GM18868 (cell line): ENCODE results near the gene PDGFD.
A peak's percentile ranks its signal among the peaks of the same experiment; 100 is the strongest.
"Not testable (repeated sequence)": the region's sequence is repeated elsewhere in the genome, so short reads cannot be mapped to it uniquely, and the experiment has no call there.

Experiments used
- ATAC-seq: cut with Tn5 transposase; IDR thresholded peaks from one replicate; pipeline ENCODE4 v1.9.1; 2021; ENCODE audit warnings: mild to moderate bottlenecking, moderate library complexity; ENCODE audit not compliant: unreplicated experiment

PDGFD gene

GRCh38 chr11:104057908-104058307 is 106.0 kb downstream of the PDGFD start:
- ATAC-seq = no peak

- no peak for ATAC-seq
Measured at GRCh38 chr11:104055596-104055995, 108.4 kb downstream of the PDGFD start.

GRCh38 chr11:104054911-104055529 is 108.9 kb downstream of the PDGFD start:
- no peak for ATAC-seq

- no peak for ATAC-seq
Measured at GRCh38 chr11:104053743-104054478, 110.0 kb downstream of the PDGFD start.

- ATAC-seq = no peak
Measured at GRCh38 chr11:104051778-104052177, 112.2 kb downstream of the PDGFD start.

- no peak for ATAC-seq
Measured at GRCh38 chr11:104049116-104049515, 114.8 kb downstream of the PDGFD start.

- not testable (repeated sequence) for ATAC-seq
Measured at GRCh38 chr11:104046858-104047257, 117.1 kb downstream of the PDGFD start.

GRCh38 chr11:104046331-104046730 is 117.6 kb downstream of the PDGFD start:
- ATAC-seq = no peak

- ATAC-seq = no peak
Measured at GRCh38 chr11:104043678-104044239, 120.2 kb downstream of the PDGFD start.

- no peak for ATAC-seq
Measured at GRCh38 chr11:104043142-104043541, 120.8 kb downstream of the PDGFD start.

GRCh38 chr11:104041792-104042191 is 122.2 kb downstream of the PDGFD start:
- no peak for ATAC-seq

GRCh38 chr11:104036995-104037394 is 127.0 kb downstream of the PDGFD start:
- ATAC-seq = no peak

- no peak for ATAC-seq
Measured at GRCh38 chr11:104036588-104036987, 127.4 kb downstream of the PDGFD start, which contains the start of gene DDI1. TSS of gene DDI1 (plus strand) at chr11:104036640. CDS start at chr11:104036823, 183 bp downstream.

- ATAC-seq = no peak
Measured at GRCh38 chr11:104033561-104033960, 130.4 kb downstream of the PDGFD start.

- ATAC-seq = no peak
Measured at GRCh38 chr11:104033134-104033533, 130.8 kb downstream of the PDGFD start.

GRCh38 chr11:104028476-104029263 is 135.3 kb downstream of the PDGFD start:
- ATAC-seq = no peak

GRCh38 chr11:104024572-104024971 is 139.4 kb downstream of the PDGFD start:
- ATAC-seq = no peak

- ATAC-seq = peak; percentile 73
Measured at GRCh38 chr11:104015649-104016415, 148.1 kb downstream of the PDGFD start.

- ATAC-seq = no peak
Measured at GRCh38 chr11:104011044-104011443, 152.9 kb downstream of the PDGFD start.

GRCh38 chr11:104009744-104010143 is 154.2 kb downstream of the PDGFD start:
- ATAC-seq = no peak
